Activated gamma-delta T cell treated with anti-CD3 and anti-CD28 coated beads, Interleukin-2, amount 50 U/mL, for 16 hours (primary cell): Measurements from ENCODE around the gene RIN2.
"Not testable (repeated sequence)": the region's sequence is repeated elsewhere in the genome, so short reads cannot be mapped to it uniquely, and the experiment has no call there.

Experiments
- DNase-seq: peaks from one replicate; pipeline ENCODE4 v3.0.0-alpha.2; 2020; ENCODE audit warnings: low read depth

RIN2 gene

DNA sequence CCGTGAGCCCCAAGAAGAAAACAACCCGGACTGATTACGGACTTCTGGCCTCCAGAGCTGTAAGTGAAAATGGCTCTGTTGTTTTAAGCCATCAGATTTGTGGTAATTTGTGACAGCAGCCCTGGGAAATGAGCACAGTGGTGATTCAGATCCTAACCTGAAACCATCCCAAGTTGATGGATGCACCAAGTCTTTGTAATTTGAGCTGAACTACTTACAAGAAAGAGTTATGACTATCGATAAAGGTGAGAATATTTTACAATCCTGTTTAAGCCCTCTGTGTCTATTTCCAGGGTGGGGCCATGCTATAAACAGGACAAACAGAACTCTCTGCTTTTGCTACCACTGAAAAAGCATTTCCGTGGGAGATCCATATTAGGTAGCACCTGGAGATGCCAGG, 19.1 kb upstream of the RIN2 start:
- no peak for DNase-seq

GRCh38 chr20:19739351-19739750, 18.7 kb upstream of the RIN2 start:
- DNase-seq, result no peak

DNA sequence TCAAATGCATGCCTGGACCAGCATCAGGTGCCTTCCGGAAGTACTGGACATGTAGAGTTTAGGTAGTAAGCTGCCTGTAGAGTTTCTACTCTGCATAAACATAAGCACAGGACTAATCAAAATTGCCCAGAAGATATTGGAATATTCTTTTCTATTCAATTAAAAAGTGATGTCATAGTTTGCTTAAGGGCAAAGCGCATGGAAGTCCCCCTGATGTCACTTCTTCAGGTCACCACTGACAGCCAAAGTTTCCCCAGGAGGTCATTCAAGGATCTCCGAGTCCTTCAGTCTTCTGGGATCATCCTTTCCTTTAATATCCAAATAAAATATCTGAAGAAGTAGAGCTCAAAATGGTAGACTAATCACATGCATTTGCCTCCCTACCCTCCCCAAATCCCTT, 17.5 kb upstream of the RIN2 start:
- no peak for DNase-seq

GRCh38 chr20:19741924-19742323, 16.1 kb upstream of the RIN2 start:
- DNase-seq, result no peak

DNA sequence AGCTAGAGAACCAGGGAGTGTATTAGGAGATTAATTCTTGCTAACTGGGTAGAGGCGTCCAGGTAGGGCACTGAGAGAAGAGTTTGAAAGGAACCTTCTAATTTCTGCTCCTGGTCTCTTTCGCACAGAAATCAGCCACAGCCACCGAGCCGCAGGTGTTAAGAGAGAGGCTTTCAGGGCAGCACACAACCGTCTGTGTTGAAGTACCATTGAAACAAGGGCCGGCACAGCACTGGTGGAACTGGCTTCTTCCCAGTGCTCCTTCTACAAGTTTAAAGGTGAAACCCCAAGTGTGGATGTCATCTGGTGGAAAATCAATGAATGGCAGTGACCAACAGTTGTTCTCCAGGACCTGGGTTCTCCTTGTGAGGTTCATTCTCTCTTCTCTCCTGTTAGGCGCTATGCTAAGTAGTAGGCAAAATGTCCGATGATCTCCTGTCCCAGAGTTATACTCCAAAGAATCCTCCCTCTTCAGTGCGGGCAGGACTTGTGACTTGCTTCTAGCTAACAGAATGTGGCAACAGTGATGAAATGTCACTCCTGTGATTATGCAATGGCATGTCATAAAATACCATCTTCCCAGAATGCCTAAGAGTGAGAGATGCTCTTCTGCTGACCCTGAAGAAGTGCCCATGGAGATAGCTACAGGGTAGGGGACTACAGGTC, 15.0 kb upstream of the RIN2 start:
- DNase-seq, result no peak

DNA sequence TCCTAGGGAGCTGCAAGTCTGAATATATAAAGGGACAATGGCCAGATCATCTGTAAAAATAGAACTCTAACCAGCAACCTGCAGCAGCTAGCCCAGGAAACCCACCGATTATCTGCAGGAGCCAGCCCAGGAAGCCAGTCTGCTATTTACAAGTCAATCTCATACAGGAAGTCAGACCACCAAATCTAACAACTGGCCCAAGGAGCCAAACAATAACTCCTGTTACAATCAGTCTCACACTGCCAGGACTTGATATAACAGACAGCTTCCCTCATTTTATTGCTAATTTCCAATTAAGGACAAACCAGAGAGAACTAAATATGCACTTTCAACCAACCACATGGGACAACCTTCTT, 14.4 kb upstream of the RIN2 start:
- DNase-seq, result no peak

GRCh38 chr20:19745106-19745505, 13.0 kb upstream of the RIN2 start:
- no peak for DNase-seq

- DNase-seq, result no peak
Observed at GRCh38 chr20:19745584-19745983, 12.5 kb upstream of the RIN2 start.

- DNase-seq, result no peak
Observed at GRCh38 chr20:19746396-19746795, 11.7 kb upstream of the RIN2 start.

DNA sequence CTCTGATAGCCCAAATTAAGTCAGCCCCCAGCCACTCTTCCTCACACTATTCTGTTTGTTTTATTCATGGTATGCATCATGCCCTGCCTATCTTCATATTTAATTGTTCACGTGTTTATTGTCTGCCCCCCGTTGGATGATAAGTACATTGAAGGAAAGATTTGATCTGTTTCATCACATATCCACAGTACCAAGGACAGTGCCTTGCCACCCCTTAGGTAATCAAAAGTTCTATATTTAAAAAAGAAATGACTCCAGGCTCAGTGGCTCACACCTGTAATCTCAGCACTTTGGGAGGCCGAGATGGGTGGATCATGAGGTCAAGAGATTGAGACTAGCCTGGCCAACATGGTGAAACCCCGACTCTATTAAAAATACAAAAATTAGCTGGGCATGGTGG, 10.2 kb upstream of the RIN2 start:
- DNase-seq, result no peak

DNA sequence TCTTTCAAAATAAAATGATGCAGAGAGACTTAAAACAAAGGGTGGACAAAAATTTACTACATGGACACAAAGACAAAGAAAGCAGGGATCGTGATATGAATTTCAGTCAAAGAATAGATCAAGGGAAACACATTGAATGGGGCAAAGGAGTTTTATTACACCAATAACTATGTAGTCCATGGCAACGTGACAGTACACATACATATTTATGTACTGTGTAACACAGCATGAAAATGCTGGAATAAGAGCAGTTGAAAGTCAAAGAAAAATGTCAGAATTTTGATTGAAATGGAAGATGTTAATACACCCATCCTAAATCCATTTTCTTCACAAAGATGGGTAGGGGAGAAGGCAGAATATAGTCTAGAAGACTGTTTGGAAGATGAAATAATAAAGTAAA, 9.4 kb upstream of the RIN2 start:
- no peak for DNase-seq

DNA sequence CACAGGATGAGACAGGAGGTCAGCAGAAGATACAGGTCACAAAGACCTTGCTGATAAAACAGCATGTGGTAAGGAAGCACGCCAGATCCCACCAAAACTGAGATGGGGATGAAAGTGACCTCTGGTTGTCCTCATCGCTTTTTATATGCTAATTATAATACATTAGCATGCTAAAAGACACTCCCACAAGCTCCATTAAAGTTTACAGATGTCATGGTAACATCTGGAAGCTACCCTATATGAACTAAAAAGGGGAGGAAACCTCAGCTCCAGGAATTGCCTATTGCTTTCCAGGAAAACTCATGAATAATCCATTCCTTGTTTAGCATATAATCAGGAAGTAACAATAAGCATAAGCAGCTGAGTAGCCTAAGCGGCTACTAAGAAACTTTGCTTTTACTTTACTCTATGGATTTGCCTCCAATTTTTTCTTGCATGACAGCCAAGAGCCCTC, 8.4 kb upstream of the RIN2 start:
- no peak for DNase-seq

DNA sequence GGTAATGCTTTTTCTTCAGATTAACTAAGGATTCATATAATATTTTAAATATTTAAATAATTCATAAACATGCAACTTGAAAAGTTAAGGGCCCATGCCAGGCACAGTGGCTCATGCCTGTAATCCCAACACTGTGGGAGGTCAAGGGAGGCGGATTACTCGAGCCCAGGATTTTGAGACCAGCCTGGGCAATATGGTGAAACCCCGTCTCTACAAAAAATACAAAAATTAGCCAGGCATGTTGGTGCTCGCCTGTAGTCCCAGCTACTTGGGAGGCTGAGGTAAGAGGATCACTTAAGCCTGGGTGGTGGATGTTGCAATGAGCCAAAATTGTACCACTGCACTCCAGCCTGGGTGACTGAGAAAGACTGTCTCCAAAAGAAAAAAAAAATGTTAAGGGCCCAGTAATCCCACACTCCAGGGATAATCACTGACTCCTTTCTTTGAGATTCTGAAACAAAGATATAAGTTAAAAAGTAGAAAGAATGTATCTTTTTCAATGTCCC, 7.9 kb upstream of the RIN2 start:
- DNase-seq, result no peak

GRCh38 chr20:19750907-19751636, 7.0 kb upstream of the RIN2 start:
- no peak for DNase-seq

DNA sequence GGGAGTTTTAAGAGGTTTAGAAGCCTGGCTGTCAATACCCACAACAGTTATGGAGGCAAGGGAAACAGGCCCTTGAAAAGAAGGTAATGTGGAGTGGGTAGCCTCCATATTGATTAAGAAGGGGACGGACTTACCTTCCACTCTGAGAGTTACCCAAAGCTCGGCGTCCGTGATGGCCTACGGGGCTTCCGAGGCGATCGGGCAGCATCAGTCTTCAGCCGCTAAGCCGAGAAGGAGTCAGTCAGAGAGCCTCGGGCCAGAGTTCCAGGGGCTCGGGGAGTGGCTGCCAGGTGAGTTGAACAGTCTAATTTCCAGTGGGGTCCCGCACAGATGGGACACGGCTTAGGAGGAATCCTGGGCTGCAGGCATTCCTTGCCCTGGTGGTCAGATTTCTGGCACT, 3.9 kb upstream of the RIN2 start:
- DNase-seq, result not testable (repeated sequence)

DNA sequence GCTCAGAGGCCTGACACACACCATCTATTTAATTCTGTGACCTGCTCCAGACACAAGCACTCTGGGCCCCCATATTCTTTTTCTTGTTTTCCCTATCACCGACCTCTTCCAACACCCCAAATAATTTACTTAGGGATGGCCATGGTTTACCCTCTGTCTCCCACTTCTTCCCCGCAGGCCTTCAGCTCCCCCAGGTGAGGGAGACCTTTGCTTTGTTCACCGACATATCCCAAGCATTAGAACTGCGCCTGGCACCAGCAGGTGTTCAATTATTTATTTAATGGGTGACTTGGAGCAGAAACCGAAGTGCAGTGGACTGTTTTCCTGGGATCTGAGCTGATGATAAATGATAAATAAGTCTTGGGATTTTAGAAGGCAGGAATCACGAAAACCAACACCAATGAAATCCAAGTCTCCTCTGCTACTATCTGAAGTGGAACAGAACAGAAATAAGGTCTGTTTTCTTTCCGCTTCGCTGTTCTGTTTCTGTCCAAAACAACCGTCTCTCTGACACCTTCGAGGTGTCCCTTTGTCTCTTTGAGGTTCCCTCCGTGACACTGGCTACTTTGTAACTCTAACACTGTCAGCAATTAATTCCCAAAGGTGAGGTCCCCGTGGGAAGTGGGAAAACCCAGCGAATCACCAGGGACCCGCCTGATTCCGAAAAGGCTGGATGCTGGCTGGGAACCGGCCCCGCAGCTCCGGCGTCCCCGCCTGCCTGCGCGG, 1.1 kb upstream of the RIN2 start:
- DNase-seq, result no peak

DNA sequence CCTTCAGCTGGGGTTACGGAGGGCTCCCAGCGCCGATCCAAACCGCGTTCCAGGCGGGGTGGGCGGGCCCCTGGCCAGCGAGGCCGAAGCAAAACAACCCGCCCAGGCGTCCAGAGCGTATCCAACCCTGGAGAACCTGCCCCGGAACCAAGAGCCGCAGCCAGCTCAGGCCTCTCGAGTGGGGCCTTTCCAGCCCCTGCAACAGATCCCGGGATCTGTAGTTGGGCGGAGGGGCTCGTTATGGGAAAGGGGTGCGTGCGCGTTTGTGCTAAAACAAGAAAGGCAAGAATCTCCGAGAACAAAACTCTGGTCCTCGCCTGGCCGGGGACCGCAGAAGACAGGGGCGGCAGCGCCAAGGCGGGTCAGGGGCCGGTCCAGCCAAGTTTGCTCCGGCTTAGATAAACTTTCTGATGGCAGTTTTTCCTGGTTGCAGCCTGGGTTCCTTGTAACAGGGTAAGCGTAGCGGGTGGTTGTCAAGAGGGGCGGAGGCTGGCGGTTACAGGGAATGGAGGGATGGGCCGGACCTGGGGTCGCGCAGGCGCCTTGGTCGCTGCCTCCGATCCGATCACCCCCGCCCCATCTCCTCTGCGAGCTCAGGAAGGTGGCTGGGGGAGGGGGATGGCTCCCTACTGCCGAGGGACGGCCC, 448 bp upstream of the RIN2 start:
- DNase-seq, result no peak

- no peak for DNase-seq
Observed at GRCh38 chr20:19758501-19759331, 658 bp downstream of the RIN2 start.

GRCh38 chr20:19760371-19760721, 2.3 kb downstream of the RIN2 start:
- no peak for DNase-seq

DNA sequence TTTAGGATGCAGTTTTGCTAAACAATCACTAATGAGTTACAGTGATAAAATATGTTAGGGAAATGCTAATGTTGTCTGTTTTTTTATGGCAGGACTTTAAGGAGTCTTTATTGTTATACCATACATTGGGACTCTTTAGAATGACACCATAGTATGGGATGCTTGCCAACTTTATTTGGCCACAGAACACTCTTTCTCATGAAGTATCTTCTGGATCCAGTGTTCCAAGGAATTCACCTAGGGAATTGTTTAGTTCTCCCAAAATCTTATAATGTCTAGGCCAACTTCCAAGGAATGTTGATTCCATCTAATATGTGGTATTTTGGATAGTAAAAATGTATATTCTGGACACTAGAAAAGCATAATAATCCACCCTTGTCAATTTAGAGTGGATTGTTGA, 3.3 kb downstream of the RIN2 start:
- no peak for DNase-seq

- DNase-seq, result no peak
Observed at GRCh38 chr20:19761841-19762240, 3.8 kb downstream of the RIN2 start.

GRCh38 chr20:19764207-19764606, 6.1 kb downstream of the RIN2 start:
- DNase-seq, result no peak
